ENCODE results near the gene XPR1.

Gene XPR1

DNA sequence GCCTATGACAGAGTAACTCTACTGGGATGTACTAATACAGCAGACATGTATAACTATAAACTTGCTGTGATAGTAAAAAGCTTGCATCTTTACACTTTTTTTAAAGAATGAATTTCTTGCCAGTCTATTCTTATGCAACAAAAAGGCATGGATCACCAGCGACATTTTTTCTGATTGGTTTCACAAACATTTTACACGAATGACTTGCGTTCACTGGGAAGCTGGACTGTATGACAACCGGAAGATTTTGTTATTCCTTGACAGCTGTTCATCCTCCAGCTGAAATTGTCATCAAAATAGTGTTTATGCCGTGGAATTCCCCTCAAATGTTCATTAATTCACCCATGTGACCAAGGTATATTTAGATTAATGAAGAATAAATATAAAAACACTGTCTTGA, 131.0 kb downstream of the XPR1 start:
- in situ Hi-C loops (cut with HindIII; ENCODE audit: low pct_unique_long_range_greater_than_20kb, low sequenced_read_pairs), result no loop called here
- no peak for TF ChIP-seq JUND (IDR thresholded peaks at IDR 0.05; ENCODE audit: low read depth)
- DNase-seq (ENCODE audit: low read depth in 1 of 2, low spot score in 1 of 2), result no peak

DNA sequence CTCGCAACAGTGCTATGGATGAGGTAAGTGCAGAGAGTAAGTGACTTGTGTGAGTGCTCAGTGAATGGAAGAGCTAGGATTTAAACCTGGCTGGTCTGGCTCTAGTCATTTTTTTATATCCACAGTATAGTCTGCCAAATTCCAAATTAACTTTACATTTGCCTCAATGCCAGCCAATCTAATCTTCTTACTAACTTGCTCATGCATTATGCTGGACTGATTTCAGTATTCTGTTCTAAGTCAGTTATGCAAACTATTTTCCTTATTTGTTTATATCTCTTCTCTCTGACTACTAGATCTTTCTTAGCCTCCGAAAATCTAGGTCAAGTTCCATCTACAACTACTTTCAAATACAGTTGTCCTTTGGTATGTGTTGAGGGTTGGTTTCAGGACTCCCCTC, 133.3 kb downstream of the XPR1 start:
- no peak for DNase-seq (ENCODE audit: low read depth in 1 of 2, low spot score in 1 of 2)
- in situ Hi-C loops (cut with HindIII; ENCODE audit: low pct_unique_long_range_greater_than_20kb, low sequenced_read_pairs), result no loop called here
- no peak for TF ChIP-seq JUND (IDR thresholded peaks at IDR 0.05; ENCODE audit: low read depth)

DNA sequence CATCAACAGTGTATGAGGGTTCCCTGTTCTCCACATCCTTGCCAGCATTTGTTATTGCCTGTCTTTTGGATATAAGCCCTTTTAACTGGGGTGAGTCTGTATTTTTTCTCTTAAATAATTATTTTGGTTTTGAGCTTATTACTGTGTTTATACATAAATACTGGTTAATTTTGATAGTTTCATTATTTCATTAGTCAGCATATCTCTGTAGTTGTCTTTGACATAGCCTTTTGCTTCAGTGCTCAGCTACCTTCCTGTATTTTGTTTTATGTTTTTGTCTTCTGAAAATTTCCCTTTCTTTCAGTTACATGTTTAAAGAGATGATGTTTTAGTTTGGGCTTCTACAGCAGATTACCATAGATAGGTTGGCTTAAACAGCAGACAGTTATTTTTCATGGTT, 138.1 kb downstream of the XPR1 start:
- TF ChIP-seq JUND (IDR thresholded peaks at IDR 0.05; ENCODE audit: low read depth), result no peak
- no peak for DNase-seq (ENCODE audit: low read depth in 1 of 2, low spot score in 1 of 2)
- in situ Hi-C loops (cut with HindIII; ENCODE audit: low pct_unique_long_range_greater_than_20kb, low sequenced_read_pairs), result no loop called here

DNA sequence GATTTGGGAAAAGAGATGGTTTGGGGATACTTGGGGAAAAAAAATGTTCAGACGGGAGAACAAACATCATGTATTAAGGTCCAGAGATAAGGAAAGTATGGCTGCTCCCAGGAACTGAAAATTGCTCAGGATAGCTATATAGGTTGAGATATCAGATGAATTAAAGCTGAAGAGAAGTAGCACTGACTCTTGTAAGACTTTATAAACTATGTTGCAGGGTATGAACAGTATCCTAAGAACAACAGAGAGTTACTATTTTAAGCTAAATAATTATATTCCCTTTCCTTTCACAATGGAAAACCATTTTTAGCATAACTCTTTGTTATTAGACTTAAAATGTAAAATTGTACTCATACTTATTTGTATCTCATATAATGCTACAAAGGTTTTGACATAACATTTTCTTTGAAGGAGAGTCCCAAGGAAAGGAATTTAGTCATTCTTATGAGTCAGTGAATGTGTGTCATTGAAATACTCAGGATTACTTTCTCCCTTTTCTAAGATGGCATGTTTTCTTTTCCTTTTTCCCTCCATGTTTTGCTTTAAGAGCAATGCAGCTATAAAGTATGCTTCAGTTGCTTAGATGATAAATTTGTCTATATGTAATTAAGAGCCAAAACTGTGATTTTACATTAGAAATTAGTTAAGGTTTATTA, 141.5 kb downstream of the XPR1 start:
- in situ Hi-C loops (cut with HindIII; ENCODE audit: low pct_unique_long_range_greater_than_20kb, low sequenced_read_pairs), result no loop called here
- no peak for TF ChIP-seq JUND (IDR thresholded peaks at IDR 0.05; ENCODE audit: low read depth)
- no peak for DNase-seq (ENCODE audit: low read depth in 1 of 2, low spot score in 1 of 2)

DNA sequence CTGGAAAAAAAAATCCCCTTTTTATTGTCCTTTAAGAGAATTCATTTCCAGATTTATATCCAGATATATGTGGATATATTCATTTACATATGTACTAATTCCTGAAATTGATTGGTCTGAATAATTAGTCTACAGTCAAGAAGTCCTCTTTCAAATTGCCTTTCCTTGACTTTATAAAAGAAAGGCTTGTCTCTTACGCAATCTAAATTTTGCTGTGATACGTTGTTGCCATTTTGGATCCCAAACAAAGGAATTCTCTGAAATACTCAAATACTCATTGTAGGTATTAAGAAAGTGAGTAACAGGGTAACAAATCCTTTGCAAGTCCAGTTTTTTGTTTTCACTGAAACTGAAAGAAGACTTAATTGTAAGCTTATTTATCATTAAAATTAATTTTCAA, 144.0 kb downstream of the XPR1 start:
- no peak for TF ChIP-seq JUND (IDR thresholded peaks at IDR 0.05; ENCODE audit: low read depth)
- DNase-seq (ENCODE audit: low read depth in 1 of 2, low spot score in 1 of 2), result no peak
- in situ Hi-C loops (cut with HindIII; ENCODE audit: low pct_unique_long_range_greater_than_20kb, low sequenced_read_pairs), result no loop called here

DNA sequence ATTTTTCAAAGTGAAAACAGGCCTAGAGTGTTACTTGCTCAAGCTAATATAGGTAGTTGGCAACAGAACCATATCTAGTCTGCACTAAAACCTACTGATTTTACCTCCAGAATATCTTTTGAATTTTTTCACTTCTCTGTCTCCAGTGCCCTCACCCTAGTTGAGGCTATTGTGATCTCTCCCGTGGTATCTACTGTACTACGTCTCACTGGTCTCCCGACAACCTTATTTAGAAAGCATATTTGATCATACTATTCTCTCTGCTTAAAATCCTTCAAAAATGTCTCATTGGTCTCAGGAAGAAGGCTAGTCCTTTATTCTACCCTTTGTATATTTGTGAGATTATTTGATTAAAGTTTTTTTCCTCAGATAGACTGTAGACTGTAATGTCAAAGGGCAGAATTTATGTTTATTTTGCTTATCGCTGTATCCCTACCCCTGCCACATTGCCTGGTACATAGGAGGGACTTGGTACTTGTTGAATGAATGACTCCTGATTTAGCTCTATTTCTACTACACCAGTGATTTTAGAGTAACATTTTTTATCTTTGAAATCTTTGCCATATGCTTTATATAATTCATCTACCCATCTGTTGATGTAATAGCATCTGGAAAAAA, 145.4 kb downstream of the XPR1 start:
- no peak for DNase-seq (ENCODE audit: low read depth in 1 of 2, low spot score in 1 of 2)
- TF ChIP-seq JUND (IDR thresholded peaks at IDR 0.05; ENCODE audit: low read depth), result no peak
- in situ Hi-C loops (cut with HindIII; ENCODE audit: low pct_unique_long_range_greater_than_20kb, low sequenced_read_pairs), result no loop called here

DNA sequence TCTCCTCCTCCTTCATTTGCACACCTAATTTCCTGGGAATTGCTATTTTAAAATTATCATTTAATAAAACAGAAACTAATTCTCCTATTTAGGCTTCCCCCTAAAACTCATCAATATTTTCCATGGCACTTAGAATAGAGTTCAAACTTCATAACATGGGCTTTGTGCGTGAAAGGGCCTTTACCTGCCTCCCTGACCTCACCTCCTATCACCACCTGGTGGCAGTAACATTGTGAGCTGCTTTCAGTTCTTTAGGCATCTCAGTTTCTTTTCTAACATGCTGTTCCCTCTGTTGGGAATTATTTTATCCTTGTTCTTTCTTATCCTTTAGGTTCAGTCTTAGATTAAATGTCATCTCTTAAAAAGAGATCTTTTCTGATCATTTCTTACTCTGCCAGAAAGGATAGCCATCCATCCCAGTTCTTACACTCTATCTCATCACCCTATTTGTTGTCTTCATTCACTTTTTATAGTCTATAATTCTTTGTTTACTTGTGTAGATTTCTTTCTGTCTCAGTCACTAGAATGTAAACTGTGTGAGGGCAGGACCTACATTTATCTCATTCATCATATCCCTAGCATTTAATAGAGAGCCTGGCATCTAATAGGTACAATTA, 147.1 kb downstream of the XPR1 start:
- peak; percentile 33 to 67 for DNase-seq (ENCODE audit: low read depth in 1 of 2, low spot score in 1 of 2)
- in situ Hi-C loops (cut with HindIII; ENCODE audit: low pct_unique_long_range_greater_than_20kb, low sequenced_read_pairs), result no loop called here
- no peak for TF ChIP-seq JUND (IDR thresholded peaks at IDR 0.05; ENCODE audit: low read depth)

DNA sequence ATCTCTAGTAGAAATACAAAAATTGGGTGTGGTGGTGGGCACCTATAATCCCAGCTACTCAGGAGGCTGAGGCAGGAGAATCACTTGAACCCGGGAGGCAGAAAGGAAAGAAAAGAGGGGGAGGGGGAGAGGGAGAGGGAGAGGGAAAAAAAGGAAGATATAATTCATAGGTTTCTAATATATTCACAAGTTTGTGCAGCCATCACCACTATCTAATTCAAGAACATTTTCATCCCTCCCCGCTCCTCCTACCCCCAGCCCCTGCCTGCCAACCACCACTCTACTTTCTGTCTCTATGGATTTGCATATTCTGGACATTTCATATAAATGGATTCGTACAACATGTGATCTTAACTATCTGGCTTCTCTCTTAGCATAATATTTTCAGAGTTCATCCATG, 147.8 kb downstream of the XPR1 start:
- in situ Hi-C loops (cut with HindIII; ENCODE audit: low pct_unique_long_range_greater_than_20kb, low sequenced_read_pairs), result no loop called here
- DNase-seq (ENCODE audit: low read depth in 1 of 2, low spot score in 1 of 2), result no peak
- no peak for TF ChIP-seq JUND (IDR thresholded peaks at IDR 0.05; ENCODE audit: low read depth)

DNA sequence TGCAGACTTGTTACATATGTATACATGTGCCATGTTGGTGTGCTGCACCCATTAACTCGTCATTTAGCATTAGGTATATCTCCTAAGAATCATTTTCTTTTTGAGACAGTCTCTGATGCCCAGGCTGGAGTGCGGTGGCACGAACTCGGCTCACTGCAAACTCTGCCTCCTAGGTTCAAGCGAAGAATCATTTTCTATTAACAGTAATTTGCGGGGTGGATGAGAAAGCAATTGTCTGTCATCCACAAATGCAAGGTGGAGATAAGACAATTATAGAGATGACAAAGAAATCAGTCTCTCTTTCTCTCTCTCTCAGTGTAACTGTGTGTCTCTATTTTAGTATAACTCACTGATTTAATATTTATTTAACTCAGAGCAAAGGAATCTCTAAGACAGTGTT, 149.9 kb downstream of the XPR1 start:
- DNase-seq (ENCODE audit: low read depth in 1 of 2, low spot score in 1 of 2), result no peak
- in situ Hi-C loops (cut with HindIII; ENCODE audit: low pct_unique_long_range_greater_than_20kb, low sequenced_read_pairs), result no loop called here
- no peak for TF ChIP-seq JUND (IDR thresholded peaks at IDR 0.05; ENCODE audit: low read depth)

DNA sequence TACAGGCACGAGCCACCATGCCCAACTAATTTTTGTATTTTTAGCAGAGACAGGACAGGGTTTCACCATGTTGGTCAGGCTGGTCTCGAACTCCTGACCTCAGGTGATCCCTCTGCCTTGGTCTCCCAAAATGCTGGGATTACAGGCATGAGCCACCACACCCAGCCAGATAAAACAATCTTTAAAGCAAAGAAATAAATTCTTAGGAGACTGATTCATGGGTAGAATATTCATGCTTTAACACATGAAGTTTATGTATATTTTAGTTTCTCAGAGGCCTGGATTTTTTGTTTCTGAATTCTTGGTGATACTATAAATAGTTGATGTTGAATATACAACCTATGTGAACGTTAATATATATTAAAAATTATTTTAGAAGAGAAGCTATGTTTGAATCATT, 153.5 kb downstream of the XPR1 start:
- no peak for DNase-seq (ENCODE audit: low read depth in 1 of 2, low spot score in 1 of 2)
- no peak for TF ChIP-seq JUND (IDR thresholded peaks at IDR 0.05; ENCODE audit: low read depth)
- in situ Hi-C loops (cut with HindIII; ENCODE audit: low pct_unique_long_range_greater_than_20kb, low sequenced_read_pairs), result no loop called here

DNA sequence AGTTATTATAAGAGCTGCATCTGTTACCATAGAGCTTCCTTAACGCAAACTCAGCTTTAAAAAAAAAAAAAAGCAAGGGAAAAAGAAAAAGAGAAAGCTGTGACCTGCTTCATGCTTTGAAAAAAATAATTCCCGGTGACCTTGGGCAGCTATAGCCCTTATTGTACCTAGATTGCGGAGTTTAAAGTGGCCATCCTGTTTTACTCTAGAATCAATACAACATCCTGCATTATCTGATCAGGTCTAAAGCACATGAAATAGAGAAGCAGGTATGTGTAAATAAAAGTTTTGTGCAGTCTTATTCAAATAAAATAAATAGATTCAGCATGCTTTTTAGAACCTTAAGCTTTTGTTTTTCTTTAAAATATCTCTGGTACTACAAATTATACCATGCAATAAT, 154.1 kb downstream of the XPR1 start:
- in situ Hi-C loops (cut with HindIII; ENCODE audit: low pct_unique_long_range_greater_than_20kb, low sequenced_read_pairs), result no loop called here
- TF ChIP-seq JUND (IDR thresholded peaks at IDR 0.05; ENCODE audit: low read depth), result no peak
- no peak for DNase-seq (ENCODE audit: low read depth in 1 of 2, low spot score in 1 of 2)

DNA sequence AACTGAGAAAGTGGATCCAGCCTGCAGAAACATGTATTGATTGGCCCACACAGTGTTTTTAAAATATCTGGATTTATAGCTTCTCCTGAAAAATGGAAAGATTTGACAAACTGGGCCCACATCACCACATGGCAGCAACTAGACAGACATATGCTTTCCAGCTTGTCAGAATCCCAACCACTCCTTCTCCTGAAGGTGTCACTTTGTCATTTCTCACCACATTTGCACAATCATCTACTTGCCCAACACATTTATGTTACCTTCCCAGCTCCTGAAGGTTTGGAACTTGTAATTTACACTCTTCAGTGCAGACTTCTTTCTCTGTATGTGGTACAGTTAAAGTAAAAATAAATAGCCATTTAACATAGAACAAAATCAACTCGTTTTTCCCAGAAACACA, 154.8 kb downstream of the XPR1 start:
- TF ChIP-seq JUND (IDR thresholded peaks at IDR 0.05; ENCODE audit: low read depth), result no peak
- no peak for DNase-seq (ENCODE audit: low read depth in 1 of 2, low spot score in 1 of 2)
- in situ Hi-C loops (cut with HindIII; ENCODE audit: low pct_unique_long_range_greater_than_20kb, low sequenced_read_pairs), result no loop called here

DNA sequence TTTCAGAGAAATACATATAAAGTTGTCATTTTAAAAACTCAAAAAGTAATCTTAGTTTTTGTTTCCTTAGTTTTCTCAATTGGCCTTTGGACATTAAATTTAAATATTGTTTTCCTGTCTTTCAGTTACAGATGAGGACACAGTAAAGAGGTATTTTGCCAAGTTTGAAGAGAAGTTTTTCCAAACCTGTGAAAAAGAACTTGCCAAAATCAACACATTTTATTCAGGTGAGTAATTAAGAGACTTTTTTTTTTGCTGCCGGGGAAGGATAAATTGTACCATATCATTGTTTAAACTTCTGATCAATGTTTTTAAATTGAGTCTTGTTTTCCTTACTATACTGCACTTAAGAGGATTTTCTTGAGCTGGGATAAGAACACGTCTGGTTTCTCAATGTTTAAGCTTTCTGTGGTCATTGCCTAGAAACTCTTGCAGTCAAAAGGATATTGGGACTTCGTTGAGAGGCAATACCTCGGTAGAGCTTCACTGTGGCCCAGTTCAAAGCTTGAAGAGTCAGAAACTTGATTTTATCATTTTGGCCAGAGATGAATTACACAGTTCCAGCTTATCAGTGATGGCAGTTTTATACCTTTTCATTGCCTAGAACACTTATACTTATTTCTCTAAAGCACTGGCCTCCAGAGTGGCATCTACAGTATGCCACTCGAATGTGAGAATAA, 155.9 kb downstream of the XPR1 start:
- in situ Hi-C loops (cut with HindIII; ENCODE audit: low pct_unique_long_range_greater_than_20kb, low sequenced_read_pairs), result no loop called here
- no peak for TF ChIP-seq JUND (IDR thresholded peaks at IDR 0.05; ENCODE audit: low read depth)
- DNase-seq (ENCODE audit: low read depth in 1 of 2, low spot score in 1 of 2), result no peak

All from T47D (cell line).